ENCODE results near the gene SGF29.
"Not testable (repeated sequence)": the region's sequence is repeated elsewhere in the genome, so short reads cannot be mapped to it uniquely, and the experiment has no call there.

SGF29 gene

DNA sequence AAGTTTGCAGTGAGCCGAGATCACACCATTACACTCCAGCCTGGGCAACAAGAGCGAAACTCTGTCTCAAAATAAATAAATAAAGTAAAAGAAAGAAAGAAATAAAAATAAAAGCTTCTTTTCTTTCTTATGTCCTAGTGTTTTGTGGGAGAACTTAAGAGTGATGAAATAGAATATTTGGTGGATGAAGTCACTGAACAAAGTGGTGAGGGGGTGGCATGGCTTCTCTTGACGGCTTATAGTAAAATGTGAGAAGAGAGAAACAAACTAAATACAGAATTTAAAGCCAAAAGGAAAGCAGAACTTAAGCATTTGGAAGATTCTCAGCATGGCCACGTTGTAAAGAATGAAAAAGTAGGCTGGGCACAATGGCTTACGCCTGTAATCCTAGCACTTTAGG, 15.3 kb downstream of the SGF29 start:
- DNase-seq, result no peak

DNA sequence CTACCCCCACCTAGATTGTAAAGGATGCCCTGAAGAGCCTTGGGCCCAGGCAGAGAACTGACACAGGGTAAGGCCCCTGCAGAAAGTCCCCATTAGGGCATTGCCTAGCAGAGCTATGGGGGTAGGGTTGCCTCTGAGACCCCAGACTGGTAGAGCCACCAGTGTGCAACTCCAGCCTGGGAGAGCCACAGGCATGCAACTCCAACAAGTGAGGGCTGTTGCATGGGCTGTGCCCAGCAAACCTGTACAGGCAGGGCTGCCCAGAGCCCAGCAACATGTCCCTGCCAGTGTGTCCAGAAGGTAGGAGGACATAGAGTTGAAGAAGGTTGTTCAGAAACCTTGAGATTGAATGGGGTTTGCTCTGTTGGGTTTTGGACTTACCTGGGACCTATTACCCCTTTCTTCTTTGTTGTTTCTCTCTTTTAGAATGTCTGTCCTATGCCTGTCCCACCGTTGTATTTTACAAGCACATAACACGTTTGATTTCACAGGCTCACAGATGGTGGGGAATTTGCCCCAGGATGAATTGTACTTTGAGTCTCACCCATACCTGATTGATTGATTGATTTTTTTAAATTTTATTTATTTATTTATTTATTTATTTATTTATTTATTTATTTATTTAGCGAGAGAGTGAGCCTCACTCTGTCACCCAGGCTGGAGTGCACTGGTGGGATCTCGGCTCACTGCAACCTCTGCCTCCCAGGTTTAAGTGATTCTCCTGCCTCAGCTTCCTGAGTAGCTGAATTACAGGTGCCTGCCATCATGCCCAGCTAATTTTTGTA, 16.4 kb downstream of the SGF29 start:
- DNase-seq, result no peak

DNA sequence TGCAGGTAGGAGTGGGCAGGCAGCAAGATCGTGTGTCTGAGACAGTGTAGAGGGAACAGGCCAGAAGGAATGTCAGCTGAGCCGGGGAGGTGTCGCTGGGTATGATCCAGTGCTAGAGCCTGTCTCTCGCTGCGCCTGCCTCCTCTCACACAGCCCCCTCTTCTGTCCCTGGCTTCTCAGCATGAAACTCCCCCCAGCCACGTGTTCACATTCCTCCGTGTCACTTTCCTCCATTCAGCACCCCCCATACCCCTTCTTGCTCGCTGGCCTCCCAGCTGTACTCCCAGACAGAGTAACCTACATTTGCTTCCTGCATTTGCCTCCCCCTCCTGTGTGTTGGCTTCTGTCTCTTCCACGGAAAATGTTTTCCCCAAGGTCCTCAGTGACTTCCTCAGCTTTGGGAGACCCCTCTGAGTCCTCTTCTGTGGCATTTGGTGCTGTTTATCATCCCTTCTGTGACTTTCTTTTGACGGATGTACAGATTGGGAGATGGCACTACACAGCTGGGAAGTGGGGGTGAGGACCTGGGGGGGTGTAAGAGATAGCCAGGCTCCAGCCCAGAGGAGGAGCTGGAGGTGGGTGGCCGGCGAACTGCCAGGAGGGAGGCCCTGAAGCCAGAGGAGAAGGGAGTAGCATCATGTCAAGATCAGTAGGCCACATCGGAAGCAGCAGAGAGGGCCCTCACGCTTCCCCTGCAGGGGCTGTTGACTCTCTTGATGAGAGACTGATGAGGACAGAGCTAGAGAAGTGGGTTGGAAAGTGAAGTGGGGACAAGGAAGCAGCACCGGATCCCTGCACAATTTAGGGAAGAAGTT, 19.2 kb downstream of the SGF29 start:
- no peak for DNase-seq

DNA sequence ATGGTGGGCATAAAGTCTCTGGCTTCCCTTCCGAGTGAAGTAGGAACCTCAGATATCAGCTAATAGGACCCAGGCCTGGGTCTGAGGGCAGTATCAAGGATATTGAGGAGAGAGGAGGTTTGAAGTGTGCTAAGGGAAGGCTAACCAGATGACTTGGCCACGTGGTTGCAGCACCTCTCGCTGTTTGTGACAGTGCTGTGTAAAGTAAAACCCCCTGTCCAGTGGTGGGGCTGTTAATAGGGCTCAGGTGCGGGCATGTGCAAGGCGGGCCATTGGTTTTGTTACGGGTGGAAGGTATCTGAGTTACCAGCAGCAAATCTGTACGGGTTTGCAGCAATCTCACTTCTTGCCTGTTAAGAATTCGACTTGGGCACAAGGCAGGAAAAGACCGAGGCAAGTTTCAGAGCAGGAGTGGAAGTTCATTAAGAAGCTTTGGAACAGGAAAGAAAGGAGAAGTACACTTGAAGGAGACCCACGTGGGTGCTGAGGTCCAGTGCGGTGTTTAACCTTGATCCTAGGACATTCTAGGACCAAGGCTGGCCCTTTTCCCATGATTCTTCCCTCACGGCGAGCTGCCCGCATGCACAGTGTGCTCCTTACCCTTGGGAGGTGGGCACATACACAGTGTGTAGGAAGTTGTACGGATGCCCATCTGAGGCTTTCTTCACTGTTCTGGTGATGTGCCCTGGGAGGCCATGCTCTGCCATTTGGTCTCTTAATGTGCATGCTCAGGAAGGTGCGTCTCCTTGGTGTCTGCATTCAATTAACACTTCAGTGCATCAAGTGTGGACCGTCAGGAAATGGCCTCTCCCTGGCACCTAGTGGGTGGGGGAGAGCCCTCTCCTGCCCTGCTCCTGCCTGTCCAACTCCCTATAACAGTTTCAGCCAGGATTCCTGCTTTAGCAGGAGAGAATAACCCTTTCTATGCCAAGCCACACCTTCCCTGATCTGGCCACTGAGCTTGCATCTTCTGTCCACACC, 20.3 kb downstream of the SGF29 start:
- DNase-seq, result no peak

DNA sequence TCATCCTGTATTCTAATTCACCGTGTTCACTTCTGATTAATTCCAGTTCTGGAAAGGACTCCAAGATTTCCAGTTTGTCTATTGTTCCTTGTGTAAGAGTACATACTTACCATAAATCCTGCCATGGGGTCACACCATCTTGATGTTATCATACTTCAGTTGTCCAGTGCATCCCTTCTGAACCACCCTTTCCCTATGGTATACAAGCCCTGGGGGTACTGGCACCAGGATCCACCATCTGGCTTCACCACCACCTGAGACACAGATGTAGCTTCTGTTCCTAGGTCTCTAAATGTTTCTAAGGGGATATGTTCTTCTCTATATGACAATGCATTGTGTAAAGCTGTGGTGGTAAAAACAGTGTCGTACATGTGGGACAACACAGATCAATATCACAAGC, 21.2 kb downstream of the SGF29 start:
- no peak for DNase-seq

DNA sequence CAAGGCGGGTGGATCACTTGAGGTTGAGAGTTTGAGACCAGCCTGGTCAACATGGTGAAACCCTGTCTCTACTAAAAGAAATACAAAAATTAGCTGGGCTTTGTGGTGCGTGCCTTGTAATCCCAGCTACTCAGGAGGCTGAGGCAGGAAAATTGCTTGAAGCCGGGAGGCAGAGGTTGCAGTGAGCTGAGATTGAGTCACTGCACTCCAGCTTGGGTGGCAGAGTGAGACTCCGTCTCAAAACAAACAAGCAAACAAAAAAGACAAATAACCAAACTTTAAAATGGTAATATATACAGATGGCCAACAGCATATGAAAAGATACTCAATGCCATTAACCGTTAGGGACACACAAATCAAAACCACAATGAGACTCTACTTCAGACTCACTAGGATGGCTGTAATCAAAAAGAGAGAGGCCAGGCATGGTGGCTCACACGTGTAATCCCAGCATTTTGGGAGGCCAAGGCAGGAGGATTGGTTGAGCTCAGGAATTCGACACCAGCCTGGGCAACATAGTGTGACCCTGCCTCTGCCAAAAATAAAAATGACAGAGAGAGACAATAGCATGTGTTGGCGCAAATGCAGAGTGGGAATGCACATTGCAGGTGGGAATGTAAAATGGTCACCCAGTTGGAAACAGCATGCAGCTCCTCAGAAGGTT, 21.9 kb downstream of the SGF29 start:
- DNase-seq, result no peak

DNA sequence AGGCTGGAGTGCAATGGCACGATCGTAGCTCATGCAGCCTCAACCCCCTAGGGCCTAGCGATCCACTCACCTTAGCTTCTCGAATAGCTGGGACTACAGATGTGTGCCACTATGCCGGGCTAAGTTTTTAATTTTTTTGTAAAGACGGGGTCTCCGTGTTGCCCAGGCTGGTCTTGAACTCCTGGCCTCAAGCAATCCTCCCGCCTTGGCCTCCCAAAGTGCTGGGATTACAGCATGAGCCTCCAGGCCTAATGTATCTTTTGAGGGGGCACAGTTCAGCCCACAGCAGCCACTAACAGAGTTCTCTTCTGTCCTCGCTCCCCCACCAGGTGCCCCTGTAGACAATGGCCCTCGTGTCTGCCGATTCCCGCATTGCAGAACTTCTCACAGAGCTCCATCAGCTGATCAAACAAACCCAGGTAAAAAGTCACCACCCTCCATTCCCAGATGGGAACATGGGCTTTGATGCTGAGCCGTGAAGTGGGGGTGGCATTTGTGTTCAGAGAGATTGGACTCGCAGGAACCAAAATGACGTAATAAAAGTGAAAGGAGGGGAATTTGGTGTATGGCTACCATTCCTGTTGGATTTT, 27.1 kb downstream of the SGF29 start:
- no peak for DNase-seq

DNA sequence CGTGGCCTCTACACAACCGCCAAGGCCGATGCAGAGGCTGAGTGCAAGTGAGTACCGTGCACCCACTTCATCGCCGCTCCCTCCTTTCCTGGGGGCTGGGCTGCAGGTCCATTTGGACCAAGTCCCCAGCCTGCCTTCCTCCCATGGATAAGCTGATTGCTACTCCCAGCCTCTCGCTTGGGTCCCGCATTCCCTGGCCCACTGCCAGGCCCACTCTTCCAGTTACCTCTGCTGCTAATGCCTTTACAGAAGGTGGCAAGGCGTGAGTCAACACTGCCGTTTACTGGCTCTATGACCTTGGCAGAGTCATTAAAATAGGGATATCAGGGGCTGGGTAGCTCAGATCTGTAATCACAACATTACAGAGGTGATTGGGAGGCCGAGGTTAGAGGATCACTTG, 32.0 kb downstream of the SGF29 start:
- no peak for DNase-seq

DNA sequence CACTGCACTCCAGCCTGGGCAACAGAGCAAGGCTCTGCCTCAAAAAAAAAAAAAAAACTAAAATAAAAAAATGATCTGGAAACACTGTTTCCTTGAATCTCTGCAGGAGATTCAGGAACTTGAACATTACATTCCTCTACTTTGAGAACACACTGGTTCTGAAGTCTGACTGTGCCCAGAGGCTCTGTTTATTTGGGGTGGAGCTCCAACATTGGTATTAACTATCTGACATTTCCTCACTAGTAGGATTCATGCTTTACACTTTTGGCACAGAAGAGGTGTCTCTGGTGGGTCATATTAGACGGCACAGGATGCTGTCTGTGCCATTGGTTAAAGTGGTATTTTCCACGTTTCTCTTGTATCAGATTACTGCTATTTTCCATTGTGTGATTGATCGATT, 32.7 kb downstream of the SGF29 start:
- DNase-seq, result no peak

DNA sequence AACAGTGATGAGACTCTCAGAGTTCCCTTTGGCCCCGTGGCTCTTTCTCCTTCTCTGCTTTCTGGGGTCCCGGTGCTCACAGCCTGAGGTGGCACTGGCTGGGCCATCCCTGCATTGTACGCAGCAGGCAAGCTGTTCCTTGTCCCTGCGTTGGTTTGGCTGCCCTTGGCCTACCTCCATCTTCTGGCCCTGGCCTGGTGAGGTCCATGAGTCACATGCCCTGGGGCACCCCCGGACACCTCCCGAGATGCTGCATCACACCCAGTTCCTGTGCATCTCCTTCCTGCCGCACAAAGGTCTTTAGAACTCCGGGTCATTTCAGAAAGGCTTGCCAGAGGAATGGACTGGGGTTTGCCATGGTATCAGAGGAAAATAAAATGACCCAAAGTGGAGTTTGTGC, 33.7 kb downstream of the SGF29 start:
- DNase-seq, result no peak

DNA sequence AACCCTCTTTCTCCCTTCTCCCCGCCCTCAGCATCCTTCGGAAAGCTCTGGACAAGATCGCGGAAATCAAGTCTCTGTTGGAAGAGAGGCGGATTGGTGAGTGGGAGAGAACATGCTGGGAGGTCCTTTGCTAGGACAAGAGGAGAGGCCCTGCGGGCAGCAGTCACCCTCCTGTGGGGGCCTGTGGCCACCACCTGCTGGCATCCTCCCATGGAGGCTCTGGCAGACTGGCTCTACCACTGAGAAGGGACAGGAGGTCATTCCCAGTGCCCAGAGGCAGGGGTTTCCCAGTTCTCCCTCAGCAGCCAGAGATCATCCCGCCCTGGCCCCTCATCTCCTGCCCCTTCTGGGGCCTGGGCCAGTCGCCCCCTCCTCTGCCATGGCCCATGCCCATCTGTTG, 35.3 kb downstream of the SGF29 start:
- no peak for DNase-seq

DNA sequence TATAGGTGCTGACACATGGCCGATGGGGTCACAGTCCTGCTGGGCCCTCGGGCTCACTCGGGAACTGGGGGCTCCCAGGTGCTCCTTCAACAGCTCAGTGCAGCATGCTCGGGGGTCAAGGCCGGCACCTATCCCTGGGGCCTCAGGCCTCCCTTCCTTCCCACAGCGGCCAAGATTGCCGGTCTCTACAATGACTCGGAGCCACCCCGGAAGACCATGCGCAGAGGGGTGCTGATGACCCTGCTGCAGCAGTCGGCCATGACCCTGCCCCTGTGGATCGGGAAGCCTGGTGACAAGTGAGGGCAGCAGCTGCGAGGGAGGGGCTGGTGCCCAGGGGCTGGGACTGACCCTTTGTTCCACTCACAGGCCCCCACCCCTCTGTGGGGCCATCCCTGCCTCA, 36.2 kb downstream of the SGF29 start:
- no peak for DNase-seq

DNA sequence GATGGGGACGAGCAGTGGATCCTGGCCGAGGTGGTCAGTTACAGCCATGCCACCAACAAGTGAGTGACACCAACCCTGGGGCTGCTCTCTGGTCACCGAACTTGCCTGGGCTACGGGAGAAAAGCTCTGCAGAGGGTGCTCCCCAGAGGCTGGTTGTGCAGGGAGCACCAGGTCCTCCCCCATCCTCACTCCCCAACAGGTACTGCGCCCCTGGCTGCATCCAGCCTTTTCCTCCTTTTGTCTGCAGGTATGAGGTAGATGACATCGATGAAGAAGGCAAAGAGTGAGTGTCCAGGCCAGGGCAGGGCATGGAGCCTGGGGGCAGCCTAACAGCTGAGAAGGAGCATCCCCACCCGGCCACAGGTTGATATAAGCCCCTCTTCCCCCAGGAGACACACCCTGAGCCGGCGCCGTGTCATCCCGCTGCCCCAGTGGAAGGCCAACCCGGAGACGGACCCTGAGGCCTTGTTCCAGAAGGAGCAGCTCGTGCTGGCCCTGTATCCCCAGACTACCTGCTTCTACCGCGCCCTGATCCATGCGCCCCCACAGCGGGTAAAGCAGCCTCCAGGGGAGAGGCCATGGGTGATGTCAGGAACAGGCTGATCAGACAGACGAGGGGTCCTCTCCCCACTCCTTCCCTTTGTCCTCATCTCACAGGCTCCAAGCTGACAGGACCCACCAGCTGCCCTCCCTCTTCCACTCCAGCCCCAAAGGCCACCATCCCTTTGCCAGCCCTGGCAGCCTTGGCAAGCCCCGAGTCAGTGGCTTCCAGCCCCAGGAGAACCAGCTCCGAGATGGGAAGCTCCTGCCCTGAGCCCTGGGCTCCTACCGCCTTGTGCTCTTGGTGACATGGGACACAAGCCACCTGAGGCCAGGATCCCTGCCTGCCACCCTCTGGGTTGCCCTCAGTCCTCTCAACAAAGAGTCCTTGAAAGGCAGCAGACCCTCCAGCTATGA, 36.9 kb downstream of the SGF29 start:
- no peak for DNase-seq

DNA sequence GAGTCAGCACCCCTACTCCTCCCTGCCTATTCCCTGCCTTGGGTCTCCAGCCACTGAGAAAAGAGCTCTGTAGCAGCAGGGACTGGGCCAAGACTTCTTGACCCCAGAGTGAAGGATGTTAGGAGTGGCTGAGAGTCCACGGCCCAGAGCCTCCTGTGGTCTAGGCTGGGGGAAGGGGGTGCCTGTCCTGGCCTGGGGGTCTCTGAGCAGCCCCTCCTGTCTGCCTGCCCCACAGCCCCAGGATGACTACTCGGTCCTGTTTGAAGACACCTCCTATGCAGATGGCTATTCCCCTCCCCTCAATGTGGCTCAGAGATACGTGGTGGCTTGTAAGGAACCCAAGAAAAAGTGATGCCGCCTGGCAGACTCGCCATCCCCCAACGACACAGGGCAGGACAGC, 37.6 kb downstream of the SGF29 start:
- DNase-seq, result no peak

DNA sequence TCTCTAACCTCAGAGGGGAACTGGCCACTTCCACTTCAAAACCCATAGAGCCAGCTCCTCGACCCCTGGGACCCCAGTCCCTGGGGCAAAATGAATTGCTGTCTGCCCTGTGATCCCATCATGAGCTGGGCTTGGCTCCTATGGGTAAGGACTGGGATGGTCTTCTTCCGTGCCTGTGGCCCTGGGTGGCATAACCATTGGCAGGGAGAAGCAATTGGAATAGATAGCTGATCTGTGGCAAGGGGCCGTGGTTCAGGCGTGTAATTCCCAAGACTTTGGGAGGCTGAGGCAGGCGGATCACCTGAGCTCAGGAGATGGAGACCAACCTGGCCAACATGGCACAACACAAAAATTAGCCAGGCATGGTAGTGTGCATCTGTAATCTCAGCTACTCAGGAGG, 38.8 kb downstream of the SGF29 start:
- no peak for DNase-seq

DNA sequence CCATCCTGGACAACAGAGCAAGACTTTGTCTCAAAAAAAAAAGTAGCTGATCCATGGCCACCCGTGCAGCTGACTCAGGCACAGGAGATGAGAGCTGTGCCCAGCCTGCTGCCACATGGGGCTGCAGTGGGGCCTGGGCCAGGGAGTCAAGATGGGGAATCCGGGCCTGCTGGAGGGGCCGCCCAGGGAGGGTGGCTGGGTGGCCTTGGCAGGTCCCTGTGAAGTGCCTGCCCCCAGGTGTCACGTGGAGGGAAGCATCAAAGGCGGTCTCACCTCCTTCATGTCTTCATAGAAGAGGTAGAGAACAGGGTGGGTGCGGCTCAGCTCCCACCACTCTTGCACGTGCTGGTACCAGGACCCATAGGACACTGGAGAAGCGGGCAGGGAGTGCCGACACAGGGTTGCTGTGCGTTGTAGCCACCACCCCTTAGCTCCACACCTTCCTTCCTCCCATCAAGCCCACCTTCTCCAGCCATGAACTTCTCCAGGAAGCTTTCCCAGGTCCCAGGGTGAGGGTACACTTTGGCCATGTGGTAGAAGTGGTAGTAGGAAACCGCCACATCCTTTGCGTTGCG, 39.3 kb downstream of the SGF29 start:
- no peak for DNase-seq

DNA sequence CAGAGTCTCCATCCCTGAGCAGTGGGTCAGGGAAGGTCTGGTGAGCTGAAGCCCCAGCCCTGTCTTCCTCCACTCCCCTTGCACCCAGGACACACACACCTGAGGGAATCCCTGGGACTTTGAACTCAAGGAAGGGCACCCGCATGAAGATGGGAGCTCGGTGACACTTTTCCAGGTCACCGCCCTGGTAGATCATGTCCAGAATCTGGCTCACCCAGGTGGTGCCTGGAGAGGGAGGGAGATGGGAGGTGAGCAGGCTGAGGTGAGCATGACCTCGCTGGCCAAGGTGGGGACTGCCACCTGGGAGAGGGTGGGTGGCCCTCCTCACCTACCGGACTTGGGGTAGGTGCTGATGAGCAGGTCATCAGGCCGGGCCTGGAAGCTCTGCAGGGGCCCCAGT, 41.7 kb downstream of the SGF29 start:
- DNase-seq, result not testable (repeated sequence)

DNA sequence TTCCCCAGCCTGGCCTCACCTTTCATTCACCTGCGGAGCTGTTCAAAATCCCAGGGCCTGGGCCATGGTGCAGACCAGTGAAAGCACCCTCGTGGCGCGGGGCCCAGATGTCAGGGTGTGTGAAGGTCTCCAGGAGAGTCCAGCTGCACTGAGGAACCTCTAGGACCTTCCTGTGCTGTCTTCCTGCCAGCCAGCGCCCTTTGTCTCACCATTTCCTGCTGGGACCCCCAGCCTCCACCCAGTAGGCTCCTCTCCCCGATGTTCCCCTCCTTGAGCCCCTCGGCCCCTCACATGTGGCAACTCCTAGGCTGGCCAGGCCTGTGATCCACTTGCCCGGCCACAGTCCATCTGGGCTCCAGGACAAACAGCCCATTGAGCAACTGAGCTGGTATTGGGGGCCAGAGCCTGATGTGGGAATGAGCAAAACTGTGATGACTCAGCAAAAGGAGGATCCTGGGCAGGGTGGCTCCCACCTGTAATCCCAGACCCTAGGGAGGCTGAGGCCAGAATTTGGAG, 42.5 kb downstream of the SGF29 start:
- no peak for DNase-seq

DNA sequence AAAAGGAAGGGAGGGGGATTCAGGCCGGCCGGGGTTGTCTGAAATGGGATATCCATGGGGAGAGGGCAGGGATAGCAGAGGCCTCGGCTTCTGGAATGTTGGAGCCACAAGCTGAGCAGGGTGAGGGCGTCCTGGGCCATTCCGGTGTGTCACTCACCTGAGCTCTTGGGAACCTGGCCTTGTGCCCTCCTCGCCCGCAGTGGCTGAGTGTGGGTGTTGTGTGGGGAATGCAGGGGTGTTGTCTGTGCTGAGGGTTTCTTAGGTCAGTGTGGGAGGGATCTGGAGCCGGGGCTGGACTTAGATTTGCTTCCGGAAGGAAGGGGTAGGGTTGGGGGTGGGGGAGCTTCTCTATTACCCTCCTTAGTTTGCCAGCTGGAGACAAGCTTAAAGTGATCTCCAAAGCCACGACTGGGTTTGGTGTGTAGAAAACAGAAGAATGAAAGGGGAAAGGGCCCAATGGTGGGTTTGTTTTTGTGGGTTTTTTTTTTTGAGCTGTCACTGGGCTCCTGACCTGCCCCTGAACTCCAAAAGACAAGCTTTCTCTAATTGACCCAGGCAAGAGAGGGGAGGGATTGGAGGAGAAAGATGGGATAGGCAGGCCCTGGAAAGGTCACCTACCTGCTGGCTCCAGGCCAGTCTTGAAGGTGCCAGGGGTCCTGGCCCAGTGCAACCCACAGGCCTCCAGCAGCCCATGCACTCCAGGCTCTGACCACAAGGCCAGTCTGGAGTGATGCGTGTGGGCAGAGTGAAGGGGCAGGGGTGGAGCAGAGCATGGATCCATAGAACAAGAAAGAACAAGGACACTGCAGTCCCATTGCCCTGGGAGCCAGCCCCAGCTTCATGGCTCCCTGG, 43.3 kb downstream of the SGF29 start, which contains the start of gene SULT1A2:
TSS of gene SULT1A2 (minus strand) at position 211 of the 852 bp plus-strand sequence. CDS start 1,120 bp downstream, outside the sequence.
- DNase-seq, result no peak
